ENCODE data around the gene ADGRD1. TPM values are rescaled to one million over a fixed set of nuclear protein-coding genes. Genes with fewer than 3 reads are reported as not detected.

Gene ADGRD1
- total RNA-seq, 1 experiment from 2014 or later = 0.77 TPM

- TF ChIP-seq SMAD4 (CRISPR knock-in tag; IDR thresholded peaks at IDR 0.05) = no peak
Observed at GRCh38 chr12:131122631-131123030, 168.9 kb downstream of the ADGRD1 start (continued).

- Mint-ChIP-seq H3K9me3 (peaks cover 10% of the 10 kb centered on the region), H3K36me3 (0 out of 2 replicates have a peak, but pooled peaks cover 2% of the 10 kb centered on the region), H3K4me1 (no peaks in the 10 kb centered on the region), H3K27ac (no peak overlapping the region), H3K27me3 (ENCODE audit: low read depth) (no peaks in the 10 kb centered on the region), H3K4me3 (no peak overlapping the region)
- DNase-seq (ENCODE audit: low spot score) (no peak), ATAC-seq (no peak)
- ChIA-PET CTCF (interaction anchor here (1.6 to 3.6 kb wide), 2 partner anchors 8 kb away, joined by 7 to 18 read pairs; no protein-coding TSS in a partner anchor), POLR2A (no interaction called here)
- TF ChIP-seq ZNF219 (CRISPR knock-in tag; IDR thresholded peaks at IDR 0.05; ENCODE audit: borderline replicate concordance) = no peak
- TF ChIP-seq, protein P1, sequence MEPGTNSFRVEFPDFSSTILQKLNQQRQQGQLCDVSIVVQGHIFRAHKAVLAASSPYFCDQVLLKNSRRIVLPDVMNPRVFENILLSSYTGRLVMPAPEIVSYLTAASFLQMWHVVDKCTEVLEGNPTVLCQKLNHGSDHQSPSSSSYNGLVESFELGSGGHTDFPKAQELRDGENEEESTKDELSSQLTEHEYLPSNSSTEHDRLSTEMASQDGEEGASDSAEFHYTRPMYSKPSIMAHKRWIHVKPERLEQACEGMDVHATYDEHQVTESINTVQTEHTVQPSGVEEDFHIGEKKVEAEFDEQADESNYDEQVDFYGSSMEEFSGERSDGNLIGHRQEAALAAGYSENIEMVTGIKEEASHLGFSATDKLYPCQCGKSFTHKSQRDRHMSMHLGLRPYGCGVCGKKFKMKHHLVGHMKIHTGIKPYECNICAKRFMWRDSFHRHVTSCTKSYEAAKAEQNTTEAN (CRISPR knock-in tag; IDR thresholded peaks at IDR 0.05) = no peak
- TF ChIP-seq E2F5 (CRISPR knock-in tag; IDR thresholded peaks at IDR 0.05) = no peak
- TF ChIP-seq, protein P2, sequence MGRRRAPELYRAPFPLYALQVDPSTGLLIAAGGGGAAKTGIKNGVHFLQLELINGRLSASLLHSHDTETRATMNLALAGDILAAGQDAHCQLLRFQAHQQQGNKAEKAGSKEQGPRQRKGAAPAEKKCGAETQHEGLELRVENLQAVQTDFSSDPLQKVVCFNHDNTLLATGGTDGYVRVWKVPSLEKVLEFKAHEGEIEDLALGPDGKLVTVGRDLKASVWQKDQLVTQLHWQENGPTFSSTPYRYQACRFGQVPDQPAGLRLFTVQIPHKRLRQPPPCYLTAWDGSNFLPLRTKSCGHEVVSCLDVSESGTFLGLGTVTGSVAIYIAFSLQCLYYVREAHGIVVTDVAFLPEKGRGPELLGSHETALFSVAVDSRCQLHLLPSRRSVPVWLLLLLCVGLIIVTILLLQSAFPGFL (CRISPR knock-in tag; IDR thresholded peaks at IDR 0.05; ENCODE audit: borderline replicate concordance) = no peak
- TF ChIP-seq, protein P3, sequence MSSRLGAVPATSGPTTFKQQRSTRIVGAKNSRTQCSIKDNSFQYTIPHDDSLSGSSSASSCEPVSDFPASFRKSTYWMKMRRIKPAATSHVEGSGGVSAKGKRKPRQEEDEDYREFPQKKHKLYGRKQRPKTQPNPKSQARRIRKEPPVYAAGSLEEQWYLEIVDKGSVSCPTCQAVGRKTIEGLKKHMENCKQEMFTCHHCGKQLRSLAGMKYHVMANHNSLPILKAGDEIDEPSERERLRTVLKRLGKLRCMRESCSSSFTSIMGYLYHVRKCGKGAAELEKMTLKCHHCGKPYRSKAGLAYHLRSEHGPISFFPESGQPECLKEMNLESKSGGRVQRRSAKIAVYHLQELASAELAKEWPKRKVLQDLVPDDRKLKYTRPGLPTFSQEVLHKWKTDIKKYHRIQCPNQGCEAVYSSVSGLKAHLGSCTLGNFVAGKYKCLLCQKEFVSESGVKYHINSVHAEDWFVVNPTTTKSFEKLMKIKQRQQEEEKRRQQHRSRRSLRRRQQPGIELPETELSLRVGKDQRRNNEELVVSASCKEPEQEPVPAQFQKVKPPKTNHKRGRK (CRISPR knock-in tag; IDR thresholded peaks at IDR 0.05; ENCODE audit: borderline replicate concordance) = no peak
- no peak for TF ChIP-seq OVOL2 (CRISPR knock-in tag; IDR thresholded peaks at IDR 0.05; ENCODE audit: borderline replicate concordance)
- TF ChIP-seq SMAD4 (CRISPR knock-in tag; IDR thresholded peaks at IDR 0.05) = no peak
- no peak for TF ChIP-seq NR2C2 (CRISPR knock-in tag; IDR thresholded peaks at IDR 0.05)
- no peak for TF ChIP-seq GTF2I (CRISPR knock-in tag; conservative IDR thresholded peaks at IDR 0.05)
- TF ChIP-seq, protein P4, sequence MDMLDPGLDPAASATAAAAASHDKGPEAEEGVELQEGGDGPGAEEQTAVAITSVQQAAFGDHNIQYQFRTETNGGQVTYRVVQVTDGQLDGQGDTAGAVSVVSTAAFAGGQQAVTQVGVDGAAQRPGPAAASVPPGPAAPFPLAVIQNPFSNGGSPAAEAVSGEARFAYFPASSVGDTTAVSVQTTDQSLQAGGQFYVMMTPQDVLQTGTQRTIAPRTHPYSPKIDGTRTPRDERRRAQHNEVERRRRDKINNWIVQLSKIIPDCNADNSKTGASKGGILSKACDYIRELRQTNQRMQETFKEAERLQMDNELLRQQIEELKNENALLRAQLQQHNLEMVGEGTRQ (CRISPR knock-in tag; IDR thresholded peaks at IDR 0.05) = no peak
- no peak for TF ChIP-seq ZNF317 (CRISPR knock-in tag; IDR thresholded peaks at IDR 0.05; ENCODE audit: borderline replicate concordance, low read depth)
- no peak for TF ChIP-seq NFATC4 (CRISPR knock-in tag; IDR thresholded peaks at IDR 0.05)
- no peak for TF ChIP-seq HMGA2 (CRISPR knock-in tag; IDR thresholded peaks at IDR 0.05)
- TF ChIP-seq CREM (CRISPR knock-in tag; IDR thresholded peaks at IDR 0.05) = no peak
Observed at GRCh38 chr12:131123817-131124216, 170.1 kb downstream of the ADGRD1 start.

DNA sequence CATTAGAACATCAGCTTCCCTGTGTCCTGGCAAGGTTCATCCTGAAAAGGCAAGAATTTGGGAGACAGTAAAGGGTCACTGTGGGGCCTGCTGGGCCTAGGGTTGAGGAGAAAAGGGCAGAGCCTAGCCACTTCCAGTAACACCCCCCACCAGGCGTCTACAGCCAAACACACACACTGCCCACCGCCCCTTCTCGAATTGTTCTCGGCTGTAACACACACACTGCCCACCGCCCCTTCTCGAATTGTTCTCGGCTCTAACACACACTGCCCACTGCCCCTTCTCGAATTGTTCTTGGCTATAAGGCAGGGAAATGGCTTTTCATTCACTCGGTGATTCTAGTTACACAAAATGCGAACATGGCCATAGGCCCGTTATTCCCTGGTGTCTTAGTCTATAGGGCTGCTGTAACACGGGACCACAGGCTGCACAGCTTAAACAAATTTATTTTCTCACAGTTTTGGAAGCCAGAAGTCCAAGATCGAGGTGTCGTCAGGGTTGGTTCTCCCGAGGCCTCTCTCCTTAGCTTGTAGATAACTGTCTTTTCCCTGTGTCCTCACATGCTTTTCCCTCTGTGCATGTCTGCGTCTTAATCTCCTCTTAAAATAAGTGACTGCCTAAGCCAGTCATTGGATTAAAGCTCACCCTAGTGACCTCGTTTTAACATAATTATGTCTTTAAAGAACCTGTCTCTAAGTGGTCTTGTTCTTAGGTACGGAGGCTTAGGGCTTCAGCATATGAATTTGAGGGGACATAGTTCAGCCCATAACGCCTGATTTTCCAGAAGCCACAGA is 171.0 kb downstream of the ADGRD1 start:
- H3K36me3 Mint-ChIP-seq = 0 out of 2 replicates have a peak, but pooled peaks cover 2% of the 10 kb centered on the region
- CTCF ChIA-PET = interaction anchor here (1.6 to 3.6 kb wide), 2 partner anchors 7 to 9 kb away, joined by 7 to 18 read pairs; no protein-coding TSS in a partner anchor
- H3K9me3 Mint-ChIP-seq = peaks cover 10% of the 10 kb centered on the region
- POLR2A ChIA-PET = no interaction called here
- ATAC-seq (no peak), DNase-seq (ENCODE audit: low spot score) (no peak)
- H3K27me3 Mint-ChIP-seq (ENCODE audit: low read depth) = no peaks in the 10 kb centered on the region
- H3K4me1 Mint-ChIP-seq = no peaks in the 10 kb centered on the region
- TF ChIP-seq, protein P5, sequence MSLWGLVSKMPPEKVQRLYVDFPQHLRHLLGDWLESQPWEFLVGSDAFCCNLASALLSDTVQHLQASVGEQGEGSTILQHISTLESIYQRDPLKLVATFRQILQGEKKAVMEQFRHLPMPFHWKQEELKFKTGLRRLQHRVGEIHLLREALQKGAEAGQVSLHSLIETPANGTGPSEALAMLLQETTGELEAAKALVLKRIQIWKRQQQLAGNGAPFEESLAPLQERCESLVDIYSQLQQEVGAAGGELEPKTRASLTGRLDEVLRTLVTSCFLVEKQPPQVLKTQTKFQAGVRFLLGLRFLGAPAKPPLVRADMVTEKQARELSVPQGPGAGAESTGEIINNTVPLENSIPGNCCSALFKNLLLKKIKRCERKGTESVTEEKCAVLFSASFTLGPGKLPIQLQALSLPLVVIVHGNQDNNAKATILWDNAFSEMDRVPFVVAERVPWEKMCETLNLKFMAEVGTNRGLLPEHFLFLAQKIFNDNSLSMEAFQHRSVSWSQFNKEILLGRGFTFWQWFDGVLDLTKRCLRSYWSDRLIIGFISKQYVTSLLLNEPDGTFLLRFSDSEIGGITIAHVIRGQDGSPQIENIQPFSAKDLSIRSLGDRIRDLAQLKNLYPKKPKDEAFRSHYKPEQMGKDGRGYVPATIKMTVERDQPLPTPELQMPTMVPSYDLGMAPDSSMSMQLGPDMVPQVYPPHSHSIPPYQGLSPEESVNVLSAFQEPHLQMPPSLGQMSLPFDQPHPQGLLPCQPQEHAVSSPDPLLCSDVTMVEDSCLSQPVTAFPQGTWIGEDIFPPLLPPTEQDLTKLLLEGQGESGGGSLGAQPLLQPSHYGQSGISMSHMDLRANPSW (CRISPR knock-in tag; conservative IDR thresholded peaks at IDR 0.05; ENCODE audit: low read depth) = no peak
- H3K4me3 Mint-ChIP-seq = no peak overlapping the region
- H3K27ac Mint-ChIP-seq = no peak overlapping the region

Data from WTC11 (cell line).